Endothelial cell of umbilical vein (primary cell): ENCODE measurements around the gene RPL15.
"Not testable (repeated sequence)": the region's sequence is repeated elsewhere in the genome, so short reads cannot be mapped to it uniquely, and the experiment has no call there.

Experiments used
- CTCF ChIP-seq, 2 donors: IDR thresholded peaks; 1 replicate in 1 of 2; 2 replicates in 1 of 2; pipeline ENCODE4 v1.5.1; 2011; ENCODE audit warnings: low read length in 2 of 2, mild to moderate bottlenecking in 2 of 2, moderate library complexity in 2 of 2, control low read depth in 1 of 2, inconsistent platforms in 1 of 2, low read depth in 1 of 2; ENCODE audit not compliant: insufficient read depth in 1 of 2; ENCODE audit errors: extremely low read depth in 1 of 2
- EZH2 ChIP-seq: IDR thresholded peaks from 2 replicates; pipeline ENCODE4 v1.6.1; 2012; ENCODE audit warnings: borderline replicate concordance, low read depth, mild to moderate bottlenecking, moderate library complexity, low read length, inconsistent platforms; ENCODE audit not compliant: severe bottlenecking
- GATA2 ChIP-seq: IDR thresholded peaks from 2 replicates; pipeline ENCODE4 v1.7.0; 2011; ENCODE audit warnings: low read depth, mild to moderate bottlenecking, moderate library complexity, mixed read lengths, low read length; ENCODE audit not compliant: insufficient read length, insufficient read depth
- JUN ChIP-seq: IDR thresholded peaks from 2 replicates; pipeline ENCODE4 v1.6.1; 2011; ENCODE audit warnings: borderline replicate concordance, low read depth; ENCODE audit not compliant: insufficient read length, insufficient read depth
- MAX ChIP-seq: IDR thresholded peaks from 2 replicates; pipeline ENCODE4 v1.6.1; 2011; ENCODE audit not compliant: insufficient read depth, insufficient read length
- MYC ChIP-seq: IDR thresholded peaks from one replicate; pipeline ENCODE4 v1.6.1; 2011; ENCODE audit warnings: mild to moderate bottlenecking, low read depth, low read length
- POLR2A ChIP-seq: IDR thresholded peaks from 2 replicates; pipeline ENCODE4 v1.6.1; 2012; ENCODE audit warnings: low read depth, mild to moderate bottlenecking, control low read depth, low read length
- POLR2AphosphoS5 ChIP-seq: IDR thresholded peaks from 2 replicates; pipeline ENCODE4 v1.6.1; 2012; ENCODE audit warnings: low read depth, mild to moderate bottlenecking, control low read depth, low read length, moderate library complexity; ENCODE audit not compliant: insufficient read depth

- not testable (repeated sequence) for TF ChIP-seq CTCF (IDR thresholded peaks at IDR 0.05; ENCODE audit: extremely low read depth in 1 of 2, insufficient read depth in 1 of 2, low read depth in 1 of 2, low read length in 2 of 2); POLR2A; GATA2; EZH2; POLR2AphosphoS5; MAX; MYC; JUN
Observed at GRCh38 chr3:23871361-23871760, 45.6 kb upstream of the RPL15 start.
